GM08714 (cell line): ENCODE measurements around the gene TBL1XR1.
"Not testable (repeated sequence)": the region's sequence is repeated elsewhere in the genome, so short reads cannot be mapped to it uniquely, and the experiment has no call there.

Experiments
- H3K4me3 ChIP-seq: fragments of 200-500 bp; sonication (Bioruptor generic); 2 replicates; pipeline ENCODE4 v1.5.1; 2014; ENCODE audit warnings: mild to moderate bottlenecking, low read length, inconsistent platforms
- ZNF274 ChIP-seq: IDR thresholded peaks from 2 replicates; pipeline ENCODE4 v1.6.1; 2012; ENCODE audit warnings: mild to moderate bottlenecking, low read depth, low read length

TBL1XR1 gene

GRCh38 chr3:177212756-177213155 lies 15.5 kb upstream of the TBL1XR1 start:
- TF ChIP-seq ZNF274 = no peak
- no peak overlapping the region for H3K4me3 ChIP-seq

- H3K4me3 ChIP-seq = no peak overlapping the region
- TF ChIP-seq ZNF274 = no peak
Measured at GRCh38 chr3:177212278-177212610, 15.0 kb upstream of the TBL1XR1 start.

GRCh38 chr3:177211503-177212277 lies 14.4 kb upstream of the TBL1XR1 start:
- H3K4me3 ChIP-seq = no peak overlapping the region
- TF ChIP-seq ZNF274 = no peak

- H3K4me3 ChIP-seq = no peak overlapping the region
- TF ChIP-seq ZNF274 = no peak
Measured at GRCh38 chr3:177210744-177211502, 13.6 kb upstream of the TBL1XR1 start.

GRCh38 chr3:177209509-177209908 lies 12.2 kb upstream of the TBL1XR1 start:
- TF ChIP-seq ZNF274 = no peak
- no peak overlapping the region for H3K4me3 ChIP-seq

- no peak overlapping the region for H3K4me3 ChIP-seq
- no peak for TF ChIP-seq ZNF274
Measured at GRCh38 chr3:177208781-177209180, 11.5 kb upstream of the TBL1XR1 start.

GRCh38 chr3:177208223-177208622 lies 10.9 kb upstream of the TBL1XR1 start:
- no peak for TF ChIP-seq ZNF274

GRCh38 chr3:177206936-177207335 lies 9.7 kb upstream of the TBL1XR1 start:
- no peak for TF ChIP-seq ZNF274
- no peak overlapping the region for H3K4me3 ChIP-seq

More at GRCh38 chr3:177208223-177208622, 10.9 kb upstream of the TBL1XR1 start:
- H3K4me3 ChIP-seq = no peak overlapping the region

GRCh38 chr3:177203689-177204395 lies 6.6 kb upstream of the TBL1XR1 start:
- no peak overlapping the region for H3K4me3 ChIP-seq
- TF ChIP-seq ZNF274 = no peak

GRCh38 chr3:177203016-177203415 lies 5.7 kb upstream of the TBL1XR1 start:
- H3K4me3 ChIP-seq = not testable (repeated sequence)

GRCh38 chr3:177201700-177202397 lies 4.6 kb upstream of the TBL1XR1 start:
- no peak overlapping the region for H3K4me3 ChIP-seq
- no peak for TF ChIP-seq ZNF274

- H3K4me3 ChIP-seq = no peak overlapping the region
- TF ChIP-seq ZNF274 = no peak
Measured at GRCh38 chr3:177199206-177199760, 2.0 kb upstream of the TBL1XR1 start.

- peak overlapping the region; percentile 67 for H3K4me3 ChIP-seq
- no peak for TF ChIP-seq ZNF274
Measured at GRCh38 chr3:177197727-177198460, 612 bp upstream of the TBL1XR1 start.
